ENCODE measurements around the gene EFTUD2. TPM values are rescaled to one million over a fixed set of nuclear protein-coding genes. Genes with fewer than 3 reads are reported as not detected.

The EFTUD2 gene
- total and polyA plus RNA-seq, 2 of the 8 experiments (the other 6 are each of a cell fraction or from before 2014, with no cell fraction given), result 118 to 195 TPM

DNA sequence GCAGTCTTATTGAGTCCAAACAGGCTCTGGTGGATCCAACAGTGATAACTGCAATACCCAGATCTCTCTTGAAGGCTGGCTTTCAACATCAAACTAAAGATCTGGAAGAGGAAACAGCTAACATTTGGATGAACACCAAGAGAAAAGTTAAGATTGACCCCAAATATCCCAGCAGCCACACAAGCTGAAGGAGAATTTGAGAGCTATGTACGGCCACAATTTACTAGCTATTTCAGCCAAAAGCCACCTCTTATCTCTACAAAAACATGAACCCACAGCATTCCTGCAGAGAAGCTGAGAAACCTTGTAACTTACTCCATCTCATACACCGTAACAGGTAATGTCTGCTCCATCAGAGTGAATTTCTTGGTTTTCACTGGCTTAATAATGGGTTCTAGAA, 14.3 kb downstream of the EFTUD2 start:
- Histone ChIP-seq H3K23ac (ENCODE audit: insufficient read length) (no peak overlapping the region), H3K4ac (replicated peaks; ENCODE audit: insufficient read length, low read depth, low read length) (no peak overlapping the region), H3K18ac (ENCODE audit: extremely low read depth, low read length) (no peak overlapping the region), H3K23me2 (ENCODE audit: low read depth, low read length) (no peaks in the 10 kb centered on the region), H4K20me1 (replicated peaks in 1 of 2; ENCODE audit: control insufficient read depth in 1 of 2, insufficient read depth in 2 of 2, low read length in 2 of 2) (peaks cover 3 to 7% of the 10 kb centered on the region in 2 experiments), H3K4me1 (replicated peaks in 1 of 4; ENCODE audit: control insufficient read depth in 3 of 4, insufficient read depth in 4 of 4, low read length in 3 of 4) (no peaks in the 10 kb centered on the region), H3K9me3 (ENCODE audit: insufficient read depth in 2 of 2, low read depth in 1 of 2, low read length in 1 of 2) (no peaks in the 10 kb centered on the region), H3K36me3 (ENCODE audit: control insufficient read depth in 2 of 4, insufficient read depth in 4 of 4, low read length in 3 of 4) (peaks cover 24 to 64% (median 51%) of the 10 kb centered on the region in 4 experiments), H3K27ac (ENCODE audit: low read depth, low read length) (no peak overlapping the region), H2BK20ac (ENCODE audit: low read length) (no peak overlapping the region), H2AK5ac (ENCODE audit: low read depth, low read length) (no peak overlapping the region), H3K14ac (ENCODE audit: insufficient read length) (no peak overlapping the region), H4K8ac (ENCODE audit: extremely low read depth, insufficient read depth, low read length) (no peak overlapping the region), H3K79me1 (ENCODE audit: low read depth, low read length) (peaks cover 2% of the 10 kb centered on the region; the same call in 1 of the 2 replicates), H3K27me3 (replicated peaks in 1 of 4; ENCODE audit: control insufficient read depth in 3 of 4, extremely low read depth in 1 of 4, insufficient read depth in 3 of 4, low read length in 3 of 4) (no peaks in the 10 kb centered on the region), H2AFZ (ENCODE audit: low read length) (no peak overlapping the region), H4K5ac (ENCODE audit: insufficient read length, low read depth, low read length) (no peak overlapping the region), H2BK15ac (ENCODE audit: low read length) (no peak overlapping the region), H3K4me2 (ENCODE audit: insufficient read depth in 1 of 2, low read depth in 2 of 2, low read length in 2 of 2) (no peak overlapping the region), H3K4me3 (ENCODE audit: extremely low read depth in 1 of 4, insufficient read depth in 2 of 4, low read depth in 3 of 4, low read length in 4 of 4) (no peak overlapping the region), H3K56ac (replicated peaks; ENCODE audit: insufficient read length, low read depth, low read length) (no peak overlapping the region), H2BK120ac (replicated peaks; ENCODE audit: low read depth, low read length) (no peak overlapping the region), H2BK5ac (ENCODE audit: low read depth, low read length) (no peak overlapping the region), H2BK12ac (ENCODE audit: low read depth, low read length) (no peak overlapping the region), H4K91ac (replicated peaks; ENCODE audit: insufficient read length, low read length) (no peak overlapping the region), H3K9ac (replicated peaks in 1 of 4; ENCODE audit: extremely low read depth in 1 of 4, low read depth in 3 of 4, low read length in 3 of 4) (no peak overlapping the region), H3K79me2 (ENCODE audit: control insufficient read depth in 1 of 2, insufficient read depth in 2 of 2, low read length in 2 of 2) (peaks cover 0 to 25% of the 10 kb centered on the region in 2 experiments; a peak in 2 of 4 replicates)
- CTCF ChIA-PET (ENCODE audit: partially characterized antibody), result interaction anchor here (0.6 to 8.8 kb wide), 7 partner anchors 9 to 1308 kb away, joined by 3 to 154 read pairs (median 6); partner anchors contain the start of gene ACBD4
- POLR2A ChIA-PET (ENCODE audit: partially characterized antibody), result interaction anchor here (0.7 to 1.5 kb wide), 5 partner anchors 9 to 110 kb away, joined by 3 to 6 read pairs (median 4); partner anchors contain the start of gene EFTUD2
- DNase-seq (ENCODE audit: low read depth in 1 of 2, low spot score in 2 of 2) (no peak), FAIRE-seq (no peak)
- WGBS, 2 experiments (ENCODE audit: extremely low coverage in 1 of 2, insufficient coverage in 1 of 2, insufficient read length in 1 of 2, insufficient replicate concordance in 2 of 2, low coverage in 1 of 2, low lambda C conversion rate in 2 of 2, missing lambda C conversion rate in 1 of 2), result 95% methylated on average over 2 of the region's 2 CpGs; no CpG with 5 or more reads in 1 of the 2 experiments
- no peak for TF ChIP-seq SP4 (IDR thresholded peaks at IDR 0.05; ENCODE audit: low read length)
